ENCODE data around the gene GJA4.

GRCh38 chr1:34778381-34778780 lies 14.4 kb upstream of the GJA4 start:
- no peak for TF ChIP-seq CTCF (IDR thresholded peaks at IDR 0.05)
- no peak for TF ChIP-seq POLR2AphosphoS5 (IDR thresholded peaks at IDR 0.05)
- TF ChIP-seq POLR2A (IDR thresholded peaks at IDR 0.05): no peak
